HepG2 (cell line): ENCODE data around the gene BCL7A. TPM values are rescaled to one million over a fixed set of nuclear protein-coding genes. Genes with fewer than 3 reads are reported as not detected.

Experiments
- BRD4 ChIP-seq: sonication (generic); formaldehyde crosslinking; IDR thresholded peaks from 2 replicates; pipeline ENCODE4 v1.4.0; 2020; ENCODE audit warnings: missing genetic modification reagents
- HOXA7 ChIP-seq: sonication (generic); formaldehyde crosslinking; IDR thresholded peaks from 2 replicates; pipeline ENCODE4 v1.8.1; 2022; ENCODE audit warnings: mild to moderate bottlenecking, missing genetic modification reagents, moderate library complexity
- MAFK ChIP-seq, 2 experiments: IDR thresholded peaks in 1 of 2; conservative IDR thresholded peaks in 1 of 2; 2 replicates each; pipeline ENCODE4 v1.6.1; 2011; ENCODE audit warnings: improper control_type of control experiment in 2 of 2, low read length in 2 of 2
- NAIF1 ChIP-seq: sonication (generic); formaldehyde crosslinking; IDR thresholded peaks from 2 replicates; pipeline ENCODE4 v1.5.0; 2020; ENCODE audit warnings: mild to moderate bottlenecking, missing genetic modification reagents, borderline replicate concordance
- RARA ChIP-seq: IDR thresholded peaks from 2 replicates; pipeline ENCODE4 v1.6.1; 2016; ENCODE audit warnings: missing genetic modification reagents, missing compliant biosample characterization
- RFX1 ChIP-seq: fragments of 450-650 bp; IDR thresholded peaks from 2 replicates; pipeline ENCODE4 v1.6.1; 2017
- RXRB ChIP-seq: IDR thresholded peaks from 2 replicates; pipeline ENCODE4 v1.6.1; 2016; ENCODE audit warnings: borderline replicate concordance, missing genetic modification reagents, missing compliant biosample characterization
- ZNF205 ChIP-seq: IDR thresholded peaks from 2 replicates; pipeline ENCODE4 v1.6.1; 2018; ENCODE audit warnings: missing biosample characterization, missing genetic modification reagents
- ZNF737 ChIP-seq: sonication (generic); formaldehyde crosslinking; IDR thresholded peaks from 2 replicates; pipeline ENCODE4 v1.5.0; 2020; ENCODE audit warnings: missing genetic modification reagents, mild to moderate bottlenecking, borderline replicate concordance
- ZNF761 ChIP-seq: sonication (generic); formaldehyde crosslinking; conservative IDR thresholded peaks from 2 replicates; pipeline ENCODE4 v1.4.0; 2020; ENCODE audit warnings: mild to moderate bottlenecking, missing genetic modification reagents
- ZSCAN9 ChIP-seq: IDR thresholded peaks from 2 replicates; pipeline ENCODE4 v1.6.1; 2016; ENCODE audit warnings: borderline replicate concordance
- polyA plus RNA-seq, 8 experiments: library from polyadenylated mRNA; depleted of rRNA in 3 of 8; stranded (reverse) in 7 of 8; unstranded in 1 of 8; fragments of >200 nt; fragmentation: Illumina TruSeq in 4 of 8; extraction: Trizol in 4 of 8; gene quantifications; 2 replicates each; pipeline versions ENCODE4 v1.2.1 to v1.2.3, GENCODE V29; 2011 to 2016; ENCODE audit warnings: low read depth in 4 of 8, missing spikeins in 1 of 8, mixed read lengths in 1 of 8; ENCODE audit not compliant: insufficient read depth in 1 of 8
- total RNA-seq, 5 experiments: library from RNA; depleted of rRNA; stranded (reverse); fragments of >200 nt; fragmentation: Illumina TruSeq; extraction: Trizol; gene quantifications; 2 replicates each; pipeline ENCODE4 v1.2.3, GENCODE V29; 2016; ENCODE audit warnings: low read depth in 1 of 5
- TF ChIP-seq, protein P1 (sequence below): sonication (generic); formaldehyde crosslinking; IDR thresholded peaks from 2 replicates; pipeline ENCODE4 v1.8.0; 2022; ENCODE audit warnings: mild to moderate bottlenecking, missing genetic modification reagents; ENCODE audit not compliant: insufficient replicate concordance
- TF ChIP-seq, protein P2 (sequence below): sonication (generic); formaldehyde crosslinking; IDR thresholded peaks from 2 replicates; pipeline ENCODE4 v1.4.0; 2020; ENCODE audit warnings: missing genetic modification reagents
- TF ChIP-seq, protein P3 (sequence below): IDR thresholded peaks from 2 replicates; pipeline ENCODE4 v1.6.1; 2016; ENCODE audit warnings: low read depth, borderline replicate concordance
- TF ChIP-seq, protein P4 (sequence below): sonication (generic); formaldehyde crosslinking; IDR thresholded peaks from 2 replicates; pipeline ENCODE4 v1.4.0; 2020; ENCODE audit warnings: missing genetic modification reagents; ENCODE audit errors: not compliant biosample characterization
- TF ChIP-seq, protein P5 (sequence below), 2 experiments: sonication (generic) in 1 of 2; formaldehyde crosslinking in 1 of 2; IDR thresholded peaks; 2 replicates each; pipeline versions ENCODE4 v1.4.0 to v1.6.1; 2018 to 2020; ENCODE audit warnings: missing genetic modification reagents in 2 of 2, borderline replicate concordance in 1 of 2, low read depth in 1 of 2, mild to moderate bottlenecking in 1 of 2, missing biosample characterization in 1 of 2
- TF ChIP-seq, protein P6 (sequence below): sonication (generic); formaldehyde crosslinking; IDR thresholded peaks from 2 replicates; pipeline ENCODE4 v1.4.0; 2020; ENCODE audit warnings: missing genetic modification reagents
- TF ChIP-seq, protein P7 (sequence below): sonication (generic); formaldehyde crosslinking; IDR thresholded peaks from 2 replicates; pipeline ENCODE4 v1.9.0; 2021; ENCODE audit warnings: missing genetic modification reagents, mild to moderate bottlenecking, borderline replicate concordance

BCL7A gene
- total and polyA plus RNA-seq, 2 of the 13 experiments (the other 11 are each of a cell fraction or from before 2014, with no cell fraction given), result 4.1 to 6.2 TPM

DNA sequence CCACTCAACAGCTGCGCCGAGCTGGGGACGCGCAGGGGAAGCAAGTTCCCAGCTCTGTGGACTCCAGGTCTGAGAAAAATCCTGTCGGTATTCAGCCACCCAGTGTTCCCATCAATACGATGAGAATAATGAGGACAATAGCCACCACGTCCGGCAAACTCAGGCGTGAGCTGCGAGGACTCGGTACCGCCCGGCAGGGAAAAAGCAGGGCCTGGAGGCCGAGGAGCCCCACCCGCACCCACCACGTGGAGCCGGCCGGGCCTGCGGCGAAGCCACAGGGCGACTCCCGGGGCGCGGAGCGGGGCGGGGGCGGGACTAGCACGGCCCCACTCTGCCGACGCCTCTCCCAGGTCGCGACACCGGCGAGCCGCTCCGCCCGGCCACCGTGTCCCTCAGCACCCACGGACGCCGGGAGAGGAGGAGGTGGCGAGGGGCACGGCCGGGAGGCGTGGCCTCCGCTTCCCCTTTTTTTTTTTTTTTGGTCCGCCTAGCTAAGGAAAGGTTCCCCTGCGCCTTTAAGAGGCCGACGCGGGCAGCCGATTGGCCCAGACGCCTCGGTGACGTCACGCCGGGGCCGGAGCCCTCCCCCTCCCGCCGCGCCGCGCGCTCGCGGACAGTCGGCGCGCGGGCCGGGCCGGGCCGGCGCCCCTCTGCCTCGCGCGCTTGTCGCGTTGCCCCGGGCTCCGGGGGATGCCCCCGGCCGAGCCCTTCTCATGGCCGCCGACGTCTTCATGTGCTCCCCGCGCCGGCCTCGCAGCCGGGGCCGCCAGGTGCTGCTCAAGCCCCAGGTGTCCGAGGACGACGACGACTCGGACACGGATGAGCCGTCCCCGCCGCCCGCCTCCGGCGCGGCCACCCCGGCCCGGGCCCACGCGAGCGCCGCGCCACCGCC lies 56.7 kb downstream of the BCL7A start, which contains the start of gene MLXIP (continued):
- TF ChIP-seq HOXA7 (CRISPR knock-in tag) (no peak), NAIF1 (no peak), ZNF205 (CRISPR knock-in tag) (no peak), ZNF761 (0 out of 2 replicates have a peak, but pooled peaks have one; percentile 37), ZSCAN9 (CRISPR knock-in tag) (peak; percentile 71; the same call in 1 of the 2 replicates), RFX1 (no peak), BRD4 (CRISPR knock-in tag) (peak; percentile 57; the same call in 1 of the 2 replicates), RARA (CRISPR knock-in tag) (peak; percentile 52; the same call in 1 of the 2 replicates), MAFK (conservative IDR thresholded peaks at IDR 0.05 in 1 of 2, IDR thresholded peaks at IDR 0.05 in 1 of 2; ENCODE audit: low read length in 2 of 2) (no peak), RXRB (CRISPR knock-in tag) (no peak), ZNF737 (CRISPR knock-in tag) (no peak)
- TF ChIP-seq, protein P1, sequence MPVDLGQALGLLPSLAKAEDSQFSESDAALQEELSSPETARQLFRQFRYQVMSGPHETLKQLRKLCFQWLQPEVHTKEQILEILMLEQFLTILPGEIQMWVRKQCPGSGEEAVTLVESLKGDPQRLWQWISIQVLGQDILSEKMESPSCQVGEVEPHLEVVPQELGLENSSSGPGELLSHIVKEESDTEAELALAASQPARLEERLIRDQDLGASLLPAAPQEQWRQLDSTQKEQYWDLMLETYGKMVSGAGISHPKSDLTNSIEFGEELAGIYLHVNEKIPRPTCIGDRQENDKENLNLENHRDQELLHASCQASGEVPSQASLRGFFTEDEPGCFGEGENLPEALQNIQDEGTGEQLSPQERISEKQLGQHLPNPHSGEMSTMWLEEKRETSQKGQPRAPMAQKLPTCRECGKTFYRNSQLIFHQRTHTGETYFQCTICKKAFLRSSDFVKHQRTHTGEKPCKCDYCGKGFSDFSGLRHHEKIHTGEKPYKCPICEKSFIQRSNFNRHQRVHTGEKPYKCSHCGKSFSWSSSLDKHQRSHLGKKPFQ (CRISPR knock-in tag), result peak; percentile 37
- TF ChIP-seq, protein P2, sequence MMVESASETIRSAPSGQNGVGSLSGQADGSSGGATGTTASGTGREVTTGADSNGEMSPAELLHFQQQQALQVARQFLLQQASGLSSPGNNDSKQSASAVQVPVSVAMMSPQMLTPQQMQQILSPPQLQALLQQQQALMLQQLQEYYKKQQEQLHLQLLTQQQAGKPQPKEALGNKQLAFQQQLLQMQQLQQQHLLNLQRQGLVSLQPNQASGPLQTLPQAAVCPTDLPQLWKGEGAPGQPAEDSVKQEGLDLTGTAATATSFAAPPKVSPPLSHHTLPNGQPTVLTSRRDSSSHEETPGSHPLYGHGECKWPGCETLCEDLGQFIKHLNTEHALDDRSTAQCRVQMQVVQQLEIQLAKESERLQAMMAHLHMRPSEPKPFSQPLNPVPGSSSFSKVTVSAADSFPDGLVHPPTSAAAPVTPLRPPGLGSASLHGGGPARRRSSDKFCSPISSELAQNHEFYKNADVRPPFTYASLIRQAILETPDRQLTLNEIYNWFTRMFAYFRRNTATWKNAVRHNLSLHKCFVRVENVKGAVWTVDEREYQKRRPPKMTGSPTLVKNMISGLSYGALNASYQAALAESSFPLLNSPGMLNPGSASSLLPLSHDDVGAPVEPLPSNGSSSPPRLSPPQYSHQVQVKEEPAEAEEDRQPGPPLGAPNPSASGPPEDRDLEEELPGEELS (CRISPR knock-in tag), result peak; percentile 22; the same call in 1 of the 2 replicates
- TF ChIP-seq, protein P3, sequence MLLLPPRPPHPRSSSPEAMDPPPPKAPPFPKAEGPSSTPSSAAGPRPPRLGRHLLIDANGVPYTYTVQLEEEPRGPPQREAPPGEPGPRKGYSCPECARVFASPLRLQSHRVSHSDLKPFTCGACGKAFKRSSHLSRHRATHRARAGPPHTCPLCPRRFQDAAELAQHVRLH (CRISPR knock-in tag), result no peak; the same call in 1 of the 2 replicates
- TF ChIP-seq, protein P4, sequence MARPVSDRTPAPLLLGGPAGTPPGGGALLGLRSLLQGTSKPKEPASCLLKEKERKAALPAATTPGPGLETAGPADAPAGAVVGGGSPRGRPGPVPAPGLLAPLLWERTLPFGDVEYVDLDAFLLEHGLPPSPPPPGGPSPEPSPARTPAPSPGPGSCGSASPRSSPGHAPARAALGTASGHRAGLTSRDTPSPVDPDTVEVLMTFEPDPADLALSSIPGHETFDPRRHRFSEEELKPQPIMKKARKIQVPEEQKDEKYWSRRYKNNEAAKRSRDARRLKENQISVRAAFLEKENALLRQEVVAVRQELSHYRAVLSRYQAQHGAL (CRISPR knock-in tag), result peak; percentile 66
- TF ChIP-seq, protein P5, sequence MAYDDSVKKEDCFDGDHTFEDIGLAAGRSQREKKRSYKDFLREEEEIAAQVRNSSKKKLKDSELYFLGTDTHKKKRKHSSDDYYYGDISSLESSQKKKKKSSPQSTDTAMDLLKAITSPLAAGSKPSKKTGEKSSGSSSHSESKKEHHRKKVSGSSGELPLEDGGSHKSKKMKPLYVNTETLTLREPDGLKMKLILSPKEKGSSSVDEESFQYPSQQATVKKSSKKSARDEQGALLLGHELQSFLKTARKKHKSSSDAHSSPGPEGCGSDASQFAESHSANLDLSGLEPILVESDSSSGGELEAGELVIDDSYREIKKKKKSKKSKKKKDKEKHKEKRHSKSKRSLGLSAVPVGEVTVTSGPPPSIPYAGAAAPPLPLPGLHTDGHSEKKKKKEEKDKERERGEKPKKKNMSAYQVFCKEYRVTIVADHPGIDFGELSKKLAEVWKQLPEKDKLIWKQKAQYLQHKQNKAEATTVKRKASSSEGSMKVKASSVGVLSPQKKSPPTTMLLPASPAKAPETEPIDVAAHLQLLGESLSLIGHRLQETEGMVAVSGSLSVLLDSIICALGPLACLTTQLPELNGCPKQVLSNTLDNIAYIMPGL (CRISPR knock-in tag; IDR thresholded peaks at IDR 0.05; ENCODE audit: borderline replicate concordance in 1 of 2, low read depth in 1 of 2), result peak; percentile 69 to 71; a peak in 3 of 4 replicates
- TF ChIP-seq, protein P6, sequence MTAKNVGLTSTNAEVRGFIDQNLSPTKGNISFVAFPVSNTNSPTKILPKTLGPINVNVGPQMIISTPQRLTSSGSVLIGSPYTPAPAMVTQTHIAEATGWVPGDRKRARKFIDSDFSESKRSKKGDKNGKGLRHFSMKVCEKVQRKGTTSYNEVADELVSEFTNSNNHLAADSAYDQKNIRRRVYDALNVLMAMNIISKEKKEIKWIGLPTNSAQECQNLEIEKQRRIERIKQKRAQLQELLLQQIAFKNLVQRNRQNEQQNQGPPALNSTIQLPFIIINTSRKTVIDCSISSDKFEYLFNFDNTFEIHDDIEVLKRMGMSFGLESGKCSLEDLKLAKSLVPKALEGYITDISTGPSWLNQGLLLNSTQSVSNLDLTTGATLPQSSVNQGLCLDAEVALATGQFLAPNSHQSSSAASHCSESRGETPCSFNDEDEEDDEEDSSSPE, result peak; percentile 85
- TF ChIP-seq, protein P7, sequence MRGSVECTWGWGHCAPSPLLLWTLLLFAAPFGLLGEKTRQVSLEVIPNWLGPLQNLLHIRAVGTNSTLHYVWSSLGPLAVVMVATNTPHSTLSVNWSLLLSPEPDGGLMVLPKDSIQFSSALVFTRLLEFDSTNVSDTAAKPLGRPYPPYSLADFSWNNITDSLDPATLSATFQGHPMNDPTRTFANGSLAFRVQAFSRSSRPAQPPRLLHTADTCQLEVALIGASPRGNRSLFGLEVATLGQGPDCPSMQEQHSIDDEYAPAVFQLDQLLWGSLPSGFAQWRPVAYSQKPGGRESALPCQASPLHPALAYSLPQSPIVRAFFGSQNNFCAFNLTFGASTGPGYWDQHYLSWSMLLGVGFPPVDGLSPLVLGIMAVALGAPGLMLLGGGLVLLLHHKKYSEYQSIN (CRISPR knock-in tag), result no peak
